HG03103 (cell line): ENCODE results near the gene MED27.

Experiments
- ATAC-seq: cut with Tn5 transposase; IDR thresholded peaks from one replicate; pipeline ENCODE4 v1.9.1; 2021; ENCODE audit warnings: low read depth; ENCODE audit not compliant: unreplicated experiment

The MED27 gene

GRCh38 chr9:132044176-132044875, 35.3 kb downstream of the MED27 start:
- no peak for ATAC-seq

GRCh38 chr9:132043708-132044107, 36.0 kb downstream of the MED27 start:
- no peak for ATAC-seq

GRCh38 chr9:132042324-132042723, 37.3 kb downstream of the MED27 start:
- ATAC-seq: no peak

- no peak for ATAC-seq
These were observed 37.9 kb downstream of the MED27 start for GRCh38 chr9:132041798-132042197.

- no peak for ATAC-seq
These were observed 38.9 kb downstream of the MED27 start for GRCh38 chr9:132040808-132041207.

- ATAC-seq: no peak
These were observed 39.4 kb downstream of the MED27 start for GRCh38 chr9:132040246-132040645.

- ATAC-seq: no peak
These were observed 40.4 kb downstream of the MED27 start for GRCh38 chr9:132039284-132039683.

GRCh38 chr9:132037458-132037857, 42.2 kb downstream of the MED27 start:
- ATAC-seq: no peak

- no peak for ATAC-seq
These were observed 43.1 kb downstream of the MED27 start for GRCh38 chr9:132036521-132036920.

- no peak for ATAC-seq
These were observed 44.0 kb downstream of the MED27 start for GRCh38 chr9:132035679-132036078.

GRCh38 chr9:132032238-132032950, 47.3 kb downstream of the MED27 start:
- no peak for ATAC-seq

GRCh38 chr9:132031467-132032237, 48.0 kb downstream of the MED27 start:
- ATAC-seq: no peak

- no peak for ATAC-seq
These were observed 48.9 kb downstream of the MED27 start for GRCh38 chr9:132030626-132031325.

- ATAC-seq: no peak
These were observed 51.7 kb downstream of the MED27 start for GRCh38 chr9:132027752-132028663.

- no peak for ATAC-seq
These were observed 52.6 kb downstream of the MED27 start for GRCh38 chr9:132026932-132027585.

GRCh38 chr9:132025766-132026165, 53.9 kb downstream of the MED27 start:
- ATAC-seq: no peak

GRCh38 chr9:132024589-132024988, 55.1 kb downstream of the MED27 start:
- no peak for ATAC-seq

GRCh38 chr9:132023419-132024180, 56.1 kb downstream of the MED27 start:
- no peak for ATAC-seq
